ENCODE measurements around the gene CARD14. TPM values are rescaled to one million over a fixed set of nuclear protein-coding genes. Genes with fewer than 3 reads are reported as not detected.

CARD14 gene
- total RNA-seq (not detected), polyA plus RNA-seq (not detected), total RNA-seq (0 to 0.14 (median 0) reads per million in 6 experiments)

DNA sequence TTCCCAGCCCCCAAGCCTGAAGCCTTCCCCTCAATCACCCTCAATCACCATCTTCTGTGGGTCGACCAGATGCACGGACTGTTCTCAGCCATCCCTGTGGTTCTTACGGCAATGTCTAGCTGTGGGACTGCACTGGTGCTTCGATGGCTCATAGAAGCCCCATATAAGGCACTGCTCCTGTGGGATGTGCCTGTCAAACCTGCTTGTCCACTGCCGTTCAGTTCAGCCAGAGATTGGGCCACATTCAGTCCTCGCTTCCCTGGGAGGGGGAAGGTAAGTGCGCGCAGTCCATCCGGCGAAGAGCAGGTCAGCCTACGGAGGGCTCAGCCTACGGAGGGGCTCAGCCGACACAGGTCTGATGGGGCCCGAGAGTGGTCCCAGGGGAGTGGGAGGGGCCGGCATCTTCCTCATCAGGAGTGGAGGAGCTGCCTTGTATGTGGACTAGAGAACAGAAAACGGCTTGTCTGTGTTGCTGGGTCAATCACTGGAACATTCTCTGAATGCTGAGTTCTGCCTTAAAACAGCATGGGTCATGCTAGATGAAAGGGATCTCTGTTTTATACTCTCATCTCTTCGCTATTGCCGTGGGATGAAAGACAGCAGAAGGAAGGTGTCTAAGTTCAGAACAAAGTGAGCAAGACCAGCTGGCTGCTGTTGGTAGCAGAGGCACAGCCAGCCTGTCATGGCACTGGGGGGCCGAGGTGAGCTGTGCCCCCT lies at the start of gene CARD14:
Gene CARD14 (plus strand): TSS at position 247 of the 717 bp plus-strand sequence. CDS start 11,409 bp downstream, outside the sequence.
- POLR2A ChIA-PET, result no interaction called here
- ATAC-seq (no peak), DNase-seq (no peak)
- H3K27me3 Mint-ChIP-seq, result peaks cover 0 to 6% (median 3%) of the 10 kb centered on the region in 5 donors
- H3K4me3 Mint-ChIP-seq, result no peak within 1 kb of the TSS
- peak within 1 kb of the TSS in 1 of 10 donors; percentile 49 for H3K27ac Mint-ChIP-seq
- H3K36me3 Mint-ChIP-seq, result no peaks in the 10 kb centered on the region
- H3K9me3 Mint-ChIP-seq, result no peaks in the 10 kb centered on the region
- H3K4me1 Mint-ChIP-seq, result peaks cover 0 to 6% (median under 1%) of the 10 kb centered on the region in 4 donors

DNA sequence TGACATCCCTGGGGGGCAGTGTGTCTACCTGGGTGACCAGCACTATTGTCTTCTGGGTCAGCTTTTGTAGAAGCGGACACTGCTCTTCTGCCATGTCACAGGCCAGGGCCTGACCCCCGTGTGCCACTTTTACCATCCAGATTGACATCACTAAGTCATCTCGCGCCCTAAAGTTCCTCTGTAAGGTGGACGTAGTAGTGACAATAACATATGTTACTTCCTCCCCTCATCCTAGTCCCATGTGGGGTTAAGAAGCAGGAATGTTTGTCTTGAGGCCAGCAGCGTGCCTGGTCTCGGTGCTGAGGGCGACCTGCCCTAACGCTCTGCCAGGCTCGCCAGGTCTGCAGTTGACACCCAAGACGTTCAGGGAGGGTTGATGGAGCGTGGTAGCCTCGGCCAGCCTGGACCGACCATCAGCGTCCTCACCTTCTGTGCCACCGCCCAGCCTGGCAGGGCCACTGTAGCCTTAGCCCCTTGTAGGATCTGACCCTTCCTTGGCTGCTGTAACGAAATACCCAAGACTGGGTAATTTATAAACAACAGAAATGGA lies 47.7 kb upstream of the CARD14 start:
- no peak for ATAC-seq
- H3K36me3 Mint-ChIP-seq, result no peaks in the 10 kb centered on the region
- POLR2A ChIA-PET, result no interaction called here

DNA sequence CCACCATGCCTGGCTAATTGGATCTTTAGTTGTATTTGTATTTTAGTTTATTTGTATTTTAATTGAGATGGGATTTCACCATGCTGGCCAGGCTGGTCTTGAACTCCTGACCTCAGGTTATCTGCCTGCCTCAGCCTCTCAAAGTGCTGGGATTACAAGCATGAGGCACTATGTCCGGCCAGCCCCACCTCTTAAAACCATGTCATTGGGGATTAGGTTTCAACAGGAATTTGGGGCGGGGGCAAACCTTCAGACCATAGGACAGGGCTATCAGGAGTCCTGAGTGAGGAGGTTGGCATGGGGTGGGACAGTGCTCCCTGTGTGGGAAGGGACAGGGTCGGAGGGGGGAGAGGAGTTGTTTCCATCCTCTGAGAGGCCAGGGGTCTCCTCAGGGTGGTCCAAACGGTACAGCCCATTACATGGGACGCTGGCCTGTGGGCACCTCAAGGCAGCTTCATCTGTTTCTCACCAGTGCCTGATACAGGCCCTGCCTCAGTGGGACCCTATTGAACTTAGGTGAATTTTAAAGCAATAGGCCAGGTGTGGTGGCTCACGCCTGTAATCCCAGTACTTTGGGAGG lies 46.8 kb upstream of the CARD14 start:
- ATAC-seq, result no peak
- no peaks in the 10 kb centered on the region for H3K9me3 Mint-ChIP-seq
- no peaks in the 10 kb centered on the region for H3K4me1 Mint-ChIP-seq
- peaks cover 9 to 16% (median 15%) of the 10 kb centered on the region in 5 donors for H3K27me3 Mint-ChIP-seq
- no peak overlapping the region for H3K4me3 Mint-ChIP-seq
- H3K27ac Mint-ChIP-seq, result no peak overlapping the region
- no peak for DNase-seq
- no peaks in the 10 kb centered on the region for H3K36me3 Mint-ChIP-seq
- POLR2A ChIA-PET, result no interaction called here

More for the DNA sequence above, 47.7 kb upstream of the CARD14 start:
- Mint-ChIP-seq H3K4me1 (no peaks in the 10 kb centered on the region), H3K27ac (no peak overlapping the region), H3K9me3 (no peaks in the 10 kb centered on the region), H3K4me3 (no peak overlapping the region), H3K27me3 (peaks cover 4 to 16% (median 10%) of the 10 kb centered on the region in 5 donors)
- no peak for DNase-seq

DNA sequence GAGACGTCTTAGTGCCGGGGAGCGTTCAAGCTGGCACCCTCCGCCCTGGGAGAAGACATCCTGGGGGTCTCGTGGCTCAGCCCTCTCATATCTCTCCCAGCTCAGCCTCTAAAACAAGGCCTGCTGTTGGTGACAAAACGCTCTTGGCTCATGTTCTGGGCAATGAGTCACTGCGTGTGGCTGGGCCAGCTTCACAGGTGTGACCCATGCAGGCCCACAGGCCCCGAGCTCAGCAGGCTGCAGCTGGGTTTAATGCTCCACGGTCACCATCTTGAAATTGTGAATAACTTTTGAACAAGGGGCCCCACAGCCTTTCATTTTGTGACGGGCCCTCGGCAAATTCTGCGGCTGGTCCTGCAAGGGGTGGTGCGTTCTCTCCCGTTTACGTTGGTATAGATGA lies 46.0 kb upstream of the CARD14 start:
- no peak for DNase-seq
- no peak overlapping the region for H3K4me3 Mint-ChIP-seq
- no peaks in the 10 kb centered on the region for H3K36me3 Mint-ChIP-seq
- peaks cover 12 to 24% (median 18%) of the 10 kb centered on the region in 5 donors for H3K27me3 Mint-ChIP-seq
- ATAC-seq, result no peak
- H3K27ac Mint-ChIP-seq, result no peak overlapping the region
- POLR2A ChIA-PET, result no interaction called here
- no peaks in the 10 kb centered on the region for H3K9me3 Mint-ChIP-seq
- no peaks in the 10 kb centered on the region for H3K4me1 Mint-ChIP-seq

DNA sequence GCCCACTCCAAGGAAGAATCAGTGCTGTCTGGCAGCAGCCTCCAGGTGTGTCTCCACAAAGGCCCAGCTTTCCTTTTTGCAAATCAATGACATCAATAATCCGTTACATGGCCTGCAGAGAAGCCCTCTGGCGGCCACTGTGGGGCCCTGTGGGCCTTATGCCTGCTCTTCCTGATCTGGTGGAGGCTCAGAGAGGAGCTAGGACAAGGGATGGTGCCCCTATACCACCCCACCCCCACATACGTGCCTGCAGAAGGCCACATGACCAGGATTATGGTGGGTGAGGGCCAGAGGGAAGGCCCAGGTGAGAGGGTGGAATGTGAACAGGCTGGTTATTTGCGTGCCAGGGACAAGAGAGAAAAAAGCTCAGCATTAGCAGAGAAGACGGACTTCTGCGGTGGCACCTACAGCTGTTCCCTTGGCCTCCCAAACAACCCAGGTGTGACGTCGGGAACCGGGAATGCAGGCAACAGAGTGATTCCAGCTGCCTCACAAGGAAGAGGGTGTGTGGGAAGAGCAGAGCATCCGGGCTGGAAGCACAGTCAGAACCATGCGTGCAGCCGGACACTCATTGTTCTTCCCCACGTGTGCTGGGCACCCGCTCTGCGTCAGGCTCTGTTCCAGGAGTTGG lies 45.4 kb upstream of the CARD14 start:
- Mint-ChIP-seq H3K36me3 (no peaks in the 10 kb centered on the region), H3K9me3 (no peaks in the 10 kb centered on the region), H3K4me3 (no peak overlapping the region), H3K27me3 (peaks cover 13 to 30% (median 22%) of the 10 kb centered on the region in 5 donors), H3K4me1 (peaks cover 0 to 1% (median 0%) of the 10 kb centered on the region in 4 donors), H3K27ac (no peak overlapping the region)
- POLR2A ChIA-PET, result no interaction called here
- DNase-seq (no peak), ATAC-seq (no peak)

DNA sequence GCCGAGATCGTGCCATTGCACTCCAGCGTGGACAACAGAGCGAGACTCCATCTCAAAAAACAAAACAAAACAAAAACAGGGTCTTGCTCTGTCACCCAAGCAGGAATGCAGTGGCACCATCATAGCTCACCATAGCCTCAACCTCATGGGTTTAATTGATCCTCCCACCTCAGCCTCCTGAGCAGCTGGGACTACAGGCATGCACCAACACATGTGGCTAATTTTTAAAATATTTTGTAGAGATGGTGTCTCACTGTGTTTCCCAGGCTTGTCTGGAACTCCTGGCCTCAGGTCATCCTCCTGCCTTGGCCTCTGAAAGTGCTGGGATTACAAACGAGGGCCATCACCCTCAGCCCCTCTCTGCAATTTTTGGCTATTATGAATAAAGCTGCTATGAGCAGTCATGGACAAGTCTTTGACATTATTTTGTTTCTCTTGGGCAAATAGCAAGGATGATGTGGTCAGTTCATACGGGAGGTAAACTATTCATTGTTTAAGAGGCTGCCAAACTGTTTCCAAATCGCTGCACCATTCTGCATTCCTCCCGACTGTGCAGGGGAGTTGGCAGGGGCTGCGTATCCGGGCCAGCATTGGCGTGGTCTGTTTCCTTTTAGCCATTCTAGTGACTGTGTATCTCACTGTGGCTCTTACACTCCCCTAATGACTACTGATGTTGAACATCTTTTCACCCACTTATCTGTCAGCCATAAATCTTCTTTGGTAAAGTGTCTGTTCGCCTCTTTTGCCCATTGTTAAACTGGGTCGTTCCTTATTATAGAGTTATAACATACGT lies 44.0 kb upstream of the CARD14 start:
- ATAC-seq, result no peak
- peaks cover 0 to 1% (median 0%) of the 10 kb centered on the region in 4 donors for H3K4me1 Mint-ChIP-seq
- DNase-seq, result no peak
- no peak overlapping the region for H3K4me3 Mint-ChIP-seq
- peaks cover 13 to 31% (median 22%) of the 10 kb centered on the region in 5 donors for H3K27me3 Mint-ChIP-seq
- no peaks in the 10 kb centered on the region for H3K36me3 Mint-ChIP-seq
- no peaks in the 10 kb centered on the region for H3K9me3 Mint-ChIP-seq
- no peak overlapping the region for H3K27ac Mint-ChIP-seq
- POLR2A ChIA-PET, result no interaction called here

DNA sequence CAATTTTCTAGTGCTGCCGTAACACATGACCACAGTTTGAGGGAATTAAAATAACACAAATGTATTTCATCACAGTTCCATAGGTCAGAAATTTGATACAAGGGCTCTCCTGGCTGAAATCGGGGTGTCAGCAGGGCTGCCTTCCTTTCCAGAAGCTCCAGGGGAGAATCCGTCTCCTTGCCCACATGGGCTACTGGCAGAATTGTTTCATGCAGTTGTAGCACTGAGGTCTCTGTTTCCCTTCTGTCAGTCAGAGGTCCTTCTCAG lies 43.4 kb upstream of the CARD14 start:
- Mint-ChIP-seq H3K36me3 (no peaks in the 10 kb centered on the region), H3K4me1 (peaks cover 0 to 1% (median 0%) of the 10 kb centered on the region in 4 donors), H3K27ac (no peak overlapping the region), H3K9me3 (no peaks in the 10 kb centered on the region), H3K27me3 (peaks cover 13 to 31% (median 22%) of the 10 kb centered on the region in 5 donors), H3K4me3 (no peak overlapping the region)
- ATAC-seq (no peak), DNase-seq (no peak)
- POLR2A ChIA-PET, result no interaction called here

DNA sequence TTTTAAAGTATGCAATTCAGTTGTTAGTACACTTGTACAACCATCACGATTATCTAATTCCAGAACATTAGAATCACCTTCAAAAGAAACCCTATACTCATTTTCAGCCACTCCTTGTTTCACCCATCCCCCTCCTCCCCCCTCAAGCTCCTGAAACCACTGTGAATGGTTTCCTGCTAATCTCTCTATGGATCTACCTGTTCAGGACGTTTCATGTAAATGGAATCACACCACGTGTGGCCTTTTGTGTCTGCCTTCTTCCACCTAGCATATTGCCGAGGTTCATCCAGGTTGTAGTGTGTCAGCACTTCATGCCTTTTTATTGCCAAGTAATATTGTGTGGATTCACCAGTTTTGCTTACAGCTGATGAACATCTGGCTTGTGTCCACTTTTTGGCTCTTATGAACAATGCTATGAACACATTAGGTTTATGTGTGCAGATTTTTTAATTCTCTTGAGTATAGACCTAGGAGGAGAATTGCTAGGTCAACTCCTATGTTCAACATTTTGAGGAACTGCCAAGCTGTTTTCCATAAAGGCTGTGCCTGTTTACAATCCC lies 40.7 kb upstream of the CARD14 start:
- Mint-ChIP-seq H3K27ac (no peak overlapping the region), H3K36me3 (peaks cover 0 to 16% (median 0%) of the 10 kb centered on the region in 3 donors), H3K4me1 (peaks cover 0 to 1% (median 0%) of the 10 kb centered on the region in 4 donors), H3K4me3 (no peak overlapping the region), H3K27me3 (peaks cover 13 to 31% (median 18%) of the 10 kb centered on the region in 5 donors), H3K9me3 (no peaks in the 10 kb centered on the region)
- ATAC-seq (no peak), DNase-seq (no peak)
- POLR2A ChIA-PET, result no interaction called here

DNA sequence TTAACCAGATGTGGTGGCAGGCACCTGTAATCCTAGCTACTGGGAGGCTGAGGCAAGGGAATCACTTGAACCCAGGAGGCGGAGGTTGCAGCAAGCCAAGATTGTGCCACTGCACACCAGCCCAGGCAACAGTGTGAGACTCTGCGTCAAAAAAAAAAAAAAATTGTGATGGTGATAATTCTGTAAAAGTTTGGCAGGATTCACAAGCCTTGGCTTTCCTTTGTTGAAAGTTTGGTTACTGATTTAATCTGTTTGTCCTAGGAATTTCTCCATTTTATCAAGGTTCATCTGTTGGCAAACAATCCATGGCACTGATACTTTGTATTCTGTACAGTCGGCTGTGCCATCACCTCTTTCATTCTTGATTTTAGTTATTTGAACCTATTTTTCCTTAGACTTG lies 38.8 kb upstream of the CARD14 start:
- Mint-ChIP-seq H3K27me3 (peaks cover 9 to 30% (median 13%) of the 10 kb centered on the region in 5 donors), H3K4me3 (no peak overlapping the region), H3K9me3 (no peaks in the 10 kb centered on the region), H3K36me3 (peaks cover 0 to 34% (median 9%) of the 10 kb centered on the region in 3 donors), H3K4me1 (peaks cover 0 to 1% (median 0%) of the 10 kb centered on the region in 4 donors), H3K27ac (no peak overlapping the region)
- ATAC-seq, result no peak
- no peak for DNase-seq
- POLR2A ChIA-PET, result no interaction called here

DNA sequence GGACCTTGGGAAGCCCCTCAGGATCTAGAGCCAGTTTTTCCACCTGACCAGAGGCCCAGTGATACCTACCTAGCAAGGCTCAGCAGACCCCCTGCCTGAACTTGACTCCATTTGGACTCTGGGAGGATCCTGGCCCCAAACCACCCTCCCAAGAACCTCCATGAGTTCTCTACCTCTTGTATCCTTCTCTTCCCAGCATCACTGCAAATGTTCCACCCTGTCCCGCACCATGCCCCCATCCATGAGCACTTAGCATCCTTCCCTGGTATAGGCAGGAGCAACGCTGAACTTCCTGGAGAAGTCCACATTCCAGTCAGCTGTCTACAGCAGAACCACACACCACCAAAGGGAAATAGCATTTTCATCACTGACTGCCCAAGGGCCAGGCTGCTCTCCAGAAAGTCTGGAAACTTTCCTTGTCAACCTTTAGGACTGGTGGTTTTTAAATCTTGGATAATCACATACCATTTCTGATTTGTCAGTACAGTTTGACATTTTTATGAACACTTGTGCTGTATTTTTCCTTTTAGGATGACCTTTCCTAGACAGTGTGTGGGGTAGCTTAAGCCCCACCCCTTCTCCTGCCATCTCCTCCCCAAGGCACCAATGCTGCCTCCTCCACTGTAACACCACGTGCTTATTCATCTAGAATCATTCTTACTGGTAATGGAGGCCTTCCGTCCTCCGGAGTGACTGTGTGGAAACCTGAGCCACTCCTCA lies 36.8 kb upstream of the CARD14 start:
- peaks cover 0 to 54% (median 21%) of the 10 kb centered on the region in 3 donors for H3K36me3 Mint-ChIP-seq
- peak in 1 of 2 donors; percentile 25 for ATAC-seq
- H3K27ac Mint-ChIP-seq, result peak overlapping the region in 4 of 10 donors; percentile 44 to 82 (median 66)
- H3K27me3 Mint-ChIP-seq, result peaks cover 4 to 15% (median 6%) of the 10 kb centered on the region in 5 donors
- DNase-seq, result no peak
- POLR2A ChIA-PET, result no interaction called here
- no peak overlapping the region for H3K4me3 Mint-ChIP-seq
- peaks cover 0 to 1% (median 0%) of the 10 kb centered on the region in 4 donors for H3K4me1 Mint-ChIP-seq
- H3K9me3 Mint-ChIP-seq, result no peaks in the 10 kb centered on the region

DNA sequence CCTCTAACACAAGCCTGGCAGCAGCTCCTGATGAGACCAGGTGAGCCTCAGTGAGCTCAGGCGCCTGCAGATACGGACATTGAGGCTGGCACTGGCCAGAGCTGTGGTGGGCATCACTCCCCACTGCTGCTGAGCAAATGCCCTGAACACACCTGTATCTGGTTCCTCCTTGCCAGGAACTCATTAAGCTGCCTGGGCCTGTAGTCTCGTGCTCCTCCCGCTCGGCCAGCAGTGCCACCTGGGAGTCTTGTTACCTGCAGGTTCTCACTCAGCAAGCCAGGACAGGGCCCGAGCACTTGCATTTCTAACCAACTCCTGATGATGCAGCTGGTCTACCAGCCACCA lies 36.2 kb upstream of the CARD14 start:
- Mint-ChIP-seq H3K4me3 (no peak overlapping the region), H3K4me1 (peaks cover 0 to 1% (median 0%) of the 10 kb centered on the region in 4 donors), H3K9me3 (no peaks in the 10 kb centered on the region), H3K36me3 (peaks cover 0 to 60% (median 24%) of the 10 kb centered on the region in 3 donors), H3K27ac (peak overlapping the region in 2 of 10 donors; percentile 67 to 82), H3K27me3 (peaks cover 1 to 9% (median 6%) of the 10 kb centered on the region in 5 donors)
- POLR2A ChIA-PET, result interaction anchor here (1.0 kb wide), 1 partner anchor 13 kb away, joined by 3 read pairs; no protein-coding TSS in a partner anchor
- DNase-seq (no peak), ATAC-seq (no peak)

DNA sequence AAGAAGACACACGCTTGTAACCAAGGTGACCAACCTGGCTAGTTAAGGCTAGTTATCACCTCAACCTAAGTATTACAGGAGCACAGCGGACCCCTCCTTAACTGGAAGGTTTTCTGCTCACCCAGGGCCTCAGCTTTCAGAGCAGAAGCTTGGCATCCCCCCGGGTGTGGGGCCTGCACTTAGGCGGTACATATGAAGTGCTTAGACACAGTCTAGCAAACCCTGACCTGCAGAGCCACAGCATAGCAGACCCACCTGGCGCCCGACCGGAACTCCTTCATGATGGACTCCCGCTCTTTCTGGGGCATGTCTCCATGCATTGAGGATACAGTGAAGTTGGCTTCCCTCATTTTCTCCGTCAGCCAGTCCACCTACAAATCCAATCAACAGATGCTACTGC lies 32.7 kb upstream of the CARD14 start:
- no peaks in the 10 kb centered on the region for H3K27me3 Mint-ChIP-seq
- ATAC-seq (no peak), DNase-seq (no peak)
- H3K9me3 Mint-ChIP-seq, result no peaks in the 10 kb centered on the region
- H3K4me1 Mint-ChIP-seq, result no peaks in the 10 kb centered on the region
- H3K27ac Mint-ChIP-seq, result peak overlapping the region in 2 of 10 donors; percentile 33 to 81
- peaks cover 0 to 95% (median 35%) of the 10 kb centered on the region in 3 donors for H3K36me3 Mint-ChIP-seq
- POLR2A ChIA-PET, result no interaction called here
- no peak overlapping the region for H3K4me3 Mint-ChIP-seq

Measured in naive thymus-derived CD8-positive, alpha-beta T cell (primary cell).